HG02870 (cell line): ENCODE data around the gene SLC25A25.

ENCODE experiments used
- ATAC-seq: cut with Tn5 transposase; IDR thresholded peaks from one replicate; pipeline ENCODE4 v1.9.1; 2021; ENCODE audit warnings: mild to moderate bottlenecking, moderate library complexity; ENCODE audit not compliant: unreplicated experiment

SLC25A25 gene

DNA sequence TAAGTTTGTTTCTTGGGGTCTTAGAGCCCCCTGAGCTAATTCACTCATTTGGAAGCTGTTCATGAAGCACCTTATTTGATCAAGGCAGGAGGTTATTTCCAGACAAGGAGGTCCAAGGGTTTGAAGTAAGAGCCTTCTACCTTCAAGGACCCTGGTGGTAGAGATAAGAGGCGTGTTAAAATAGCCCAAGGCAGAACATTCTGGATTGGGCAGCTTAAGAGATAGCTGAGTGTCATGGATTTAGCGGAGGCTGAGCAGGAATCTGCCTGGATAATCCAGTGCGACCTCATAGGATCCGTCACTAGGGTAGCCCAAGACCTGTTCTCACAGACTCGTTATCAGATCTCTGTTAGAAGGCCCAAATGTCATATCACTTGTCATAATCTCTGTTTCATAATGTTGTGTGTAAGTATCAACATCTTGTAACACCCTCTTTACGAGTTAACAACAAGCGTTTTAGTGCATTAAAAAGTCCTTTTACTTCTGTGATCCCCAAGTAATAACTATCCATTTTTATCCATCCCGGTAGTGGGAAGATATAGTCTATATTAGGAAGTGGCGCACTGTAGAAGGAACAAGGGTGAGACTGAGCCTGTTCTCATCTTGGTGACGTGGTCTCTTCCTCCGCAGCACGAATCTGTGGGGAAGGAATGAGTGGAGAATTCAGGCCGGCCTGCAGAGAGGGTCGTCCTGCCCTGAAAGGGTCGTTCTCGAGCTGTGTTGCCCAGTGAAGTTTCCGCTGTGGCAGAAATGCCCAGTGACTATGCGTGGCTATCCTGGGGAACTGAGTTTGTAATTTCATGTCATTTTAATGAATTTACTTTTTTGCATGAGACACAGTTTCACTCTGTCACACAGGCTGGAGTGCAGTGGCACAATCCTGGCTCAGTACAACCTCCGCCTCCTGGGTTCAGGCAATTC is 28.8 kb downstream of the SLC25A25 start:
- ATAC-seq, result no peak

DNA sequence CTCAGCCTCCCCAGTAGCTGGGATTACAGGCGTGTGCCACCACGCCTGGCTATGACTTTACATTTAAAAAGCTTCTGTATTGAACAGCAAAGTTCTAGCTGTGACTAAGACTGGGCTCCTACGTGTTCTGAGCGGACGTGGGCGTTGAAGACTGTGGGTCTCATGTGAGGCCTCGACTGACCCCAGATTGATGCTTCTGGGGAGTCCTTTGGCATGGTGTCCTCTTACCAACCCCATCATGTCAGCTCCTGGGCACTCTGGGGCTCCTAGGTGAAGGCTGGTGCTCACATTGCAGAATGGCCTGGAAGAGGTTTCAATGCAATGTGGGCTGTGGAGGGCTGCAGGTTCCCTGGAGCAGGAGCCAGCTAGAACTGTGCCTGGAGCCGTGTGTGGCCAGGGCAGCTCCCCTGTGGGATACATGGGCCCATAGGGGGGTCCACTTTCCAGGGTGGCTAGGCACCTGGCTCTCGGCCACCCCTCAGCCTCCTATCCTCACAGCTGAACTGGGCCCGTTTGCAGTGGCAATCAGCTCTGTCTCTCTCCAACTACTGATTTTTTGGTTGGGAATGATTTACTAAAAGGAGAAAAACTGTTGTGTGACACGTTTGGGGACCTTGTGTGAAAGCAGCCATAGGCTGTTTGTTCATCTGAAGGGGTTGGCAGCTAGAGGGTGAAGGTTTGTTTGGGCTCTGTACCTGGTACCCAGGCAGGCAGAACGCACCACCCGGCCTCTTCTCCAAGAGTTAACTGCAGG is 29.7 kb downstream of the SLC25A25 start:
- no peak for ATAC-seq

GRCh38 chr9:128098297-128099230 is 30.5 kb downstream of the SLC25A25 start:
- no peak for ATAC-seq

- ATAC-seq, result no peak
Measured at GRCh38 chr9:128099231-128099931, 31.3 kb downstream of the SLC25A25 start.

DNA sequence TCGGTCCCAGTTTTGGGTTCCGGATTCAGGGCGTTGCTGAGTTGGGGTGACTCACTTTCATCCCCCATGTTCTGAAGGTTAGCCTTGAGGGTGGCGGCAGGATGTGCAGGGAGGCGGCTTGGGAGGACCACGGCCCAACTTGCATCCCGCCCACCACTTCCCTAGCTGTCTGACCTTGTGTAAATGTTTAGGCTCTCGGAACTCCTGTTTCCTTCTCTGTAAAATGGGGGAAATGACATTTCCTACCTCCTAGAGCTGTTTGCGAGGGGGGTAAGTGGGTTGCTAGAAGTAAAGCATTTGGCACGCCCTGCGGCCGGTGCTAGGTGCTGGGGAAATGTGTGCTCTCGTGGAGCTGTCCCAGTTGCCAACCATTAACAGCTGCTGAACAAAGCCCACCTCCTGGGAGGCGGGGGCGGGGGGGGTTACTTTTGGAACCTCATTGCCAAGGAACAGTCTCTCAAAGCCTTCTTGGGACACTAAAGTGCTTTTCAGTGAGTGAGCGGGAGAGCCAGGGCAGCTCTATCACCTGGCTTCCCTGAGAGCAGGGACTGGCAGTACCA is 32.0 kb downstream of the SLC25A25 start:
- no peak for ATAC-seq

DNA sequence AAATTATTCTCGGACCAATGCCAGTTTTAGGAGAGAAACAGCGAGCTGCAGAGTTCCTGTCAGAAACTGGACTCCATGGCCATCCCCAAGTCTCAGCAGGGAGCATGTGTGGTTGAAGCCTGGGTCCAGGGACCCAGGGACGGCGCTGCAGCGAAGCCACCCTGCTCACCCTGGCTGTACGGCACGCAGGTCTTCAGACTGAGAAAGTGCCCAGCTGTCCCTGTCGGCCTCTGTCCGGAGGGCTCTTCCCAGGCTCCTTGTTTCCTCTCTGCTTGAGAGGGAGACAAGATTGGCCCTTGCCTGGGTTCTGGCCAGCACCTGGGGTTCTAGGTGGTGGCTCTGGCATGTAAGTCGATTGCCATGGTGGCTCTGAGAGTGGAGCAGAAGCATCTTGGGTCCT is 32.5 kb downstream of the SLC25A25 start:
- no peak for ATAC-seq

DNA sequence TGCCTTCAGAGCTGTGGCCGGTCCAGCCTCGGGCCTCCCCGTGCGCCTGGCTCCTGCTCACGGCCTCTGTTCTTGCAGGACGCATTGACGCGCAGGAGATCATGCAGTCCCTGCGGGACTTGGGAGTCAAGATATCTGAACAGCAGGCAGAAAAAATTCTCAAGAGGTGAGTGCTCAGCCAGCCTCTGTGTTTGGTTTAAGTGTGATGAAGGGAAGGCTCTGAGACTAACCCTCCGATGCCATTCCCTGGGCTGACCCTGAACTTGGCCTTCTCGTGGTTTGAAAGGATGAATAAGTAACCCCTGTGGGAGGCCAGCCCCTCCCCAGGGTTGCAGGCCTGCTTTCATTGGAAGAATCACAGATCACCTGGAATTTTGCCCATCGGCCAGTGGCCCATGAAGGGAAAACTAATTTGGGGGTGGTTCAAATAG is 33.2 kb downstream of the SLC25A25 start:
- ATAC-seq, result no peak

GRCh38 chr9:128101690-128102089 is 33.7 kb downstream of the SLC25A25 start:
- no peak for ATAC-seq

GRCh38 chr9:128102196-128102595 is 34.2 kb downstream of the SLC25A25 start:
- ATAC-seq, result no peak

GRCh38 chr9:128102861-128103588 is 35.0 kb downstream of the SLC25A25 start:
- no peak for ATAC-seq

DNA sequence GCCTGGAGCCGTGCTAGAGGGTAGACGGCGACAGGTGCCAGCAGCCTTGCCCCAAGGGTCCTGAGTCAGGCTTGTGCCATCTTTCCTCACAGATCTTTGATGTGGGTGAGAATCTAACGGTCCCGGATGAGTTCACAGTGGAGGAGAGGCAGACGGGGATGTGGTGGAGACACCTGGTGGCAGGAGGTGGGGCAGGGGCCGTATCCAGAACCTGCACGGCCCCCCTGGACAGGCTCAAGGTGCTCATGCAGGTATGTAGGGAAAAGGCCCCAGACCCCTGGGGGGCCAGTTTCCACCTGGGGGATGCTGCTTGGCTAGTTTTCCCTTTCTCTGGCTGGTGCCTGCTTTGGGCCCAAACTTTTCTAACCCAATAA is 35.5 kb downstream of the SLC25A25 start:
- no peak for ATAC-seq

DNA sequence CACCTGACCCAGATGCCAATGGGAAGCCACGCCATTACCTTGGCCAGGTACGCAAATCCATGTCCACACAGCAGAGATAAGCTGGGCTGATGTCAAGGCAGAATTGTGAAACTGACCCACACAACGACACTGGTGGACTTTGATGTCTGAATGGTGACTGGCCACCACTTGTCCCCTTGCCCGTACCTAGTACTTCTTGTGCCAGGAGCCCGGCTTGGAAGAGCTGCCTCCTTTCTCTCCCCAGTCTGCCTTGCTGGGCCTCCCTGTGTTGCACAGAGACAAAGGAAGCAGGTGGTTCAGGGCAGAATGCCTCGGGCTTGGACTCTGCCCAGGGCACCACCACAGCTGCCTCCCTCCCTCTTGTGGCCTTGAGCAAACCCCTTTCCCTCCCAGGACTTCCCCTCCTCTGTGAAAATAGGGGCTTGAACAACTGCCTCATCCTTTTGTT is 36.2 kb downstream of the SLC25A25 start:
- ATAC-seq, result no peak

- ATAC-seq, result no peak
Measured at GRCh38 chr9:128105538-128106175, 37.6 kb downstream of the SLC25A25 start.

GRCh38 chr9:128106181-128106939 is 38.3 kb downstream of the SLC25A25 start:
- ATAC-seq, result no peak

DNA sequence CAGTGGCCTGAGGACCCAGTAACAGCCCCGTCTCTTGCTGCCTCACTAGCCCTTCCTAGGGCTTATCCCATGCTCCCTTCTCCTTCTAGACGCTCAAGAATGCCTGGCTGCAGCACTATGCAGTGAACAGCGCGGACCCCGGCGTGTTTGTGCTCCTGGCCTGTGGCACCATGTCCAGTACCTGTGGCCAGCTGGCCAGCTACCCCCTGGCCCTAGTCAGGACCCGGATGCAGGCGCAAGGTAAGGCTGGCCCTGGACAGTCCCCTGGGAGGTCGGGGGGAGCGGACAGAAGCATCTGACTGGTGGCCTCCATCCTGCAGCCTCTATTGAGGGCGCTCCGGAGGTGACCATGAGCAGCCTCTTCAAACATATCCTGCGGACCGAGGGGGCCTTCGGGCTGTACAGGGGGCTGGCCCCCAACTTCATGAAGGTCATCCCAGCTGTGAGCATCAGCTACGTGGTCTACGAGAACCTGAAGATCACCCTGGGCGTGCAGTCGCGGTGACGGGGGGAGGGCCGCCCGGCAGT is 39.0 kb downstream of the SLC25A25 start:
- ATAC-seq, result no peak

DNA sequence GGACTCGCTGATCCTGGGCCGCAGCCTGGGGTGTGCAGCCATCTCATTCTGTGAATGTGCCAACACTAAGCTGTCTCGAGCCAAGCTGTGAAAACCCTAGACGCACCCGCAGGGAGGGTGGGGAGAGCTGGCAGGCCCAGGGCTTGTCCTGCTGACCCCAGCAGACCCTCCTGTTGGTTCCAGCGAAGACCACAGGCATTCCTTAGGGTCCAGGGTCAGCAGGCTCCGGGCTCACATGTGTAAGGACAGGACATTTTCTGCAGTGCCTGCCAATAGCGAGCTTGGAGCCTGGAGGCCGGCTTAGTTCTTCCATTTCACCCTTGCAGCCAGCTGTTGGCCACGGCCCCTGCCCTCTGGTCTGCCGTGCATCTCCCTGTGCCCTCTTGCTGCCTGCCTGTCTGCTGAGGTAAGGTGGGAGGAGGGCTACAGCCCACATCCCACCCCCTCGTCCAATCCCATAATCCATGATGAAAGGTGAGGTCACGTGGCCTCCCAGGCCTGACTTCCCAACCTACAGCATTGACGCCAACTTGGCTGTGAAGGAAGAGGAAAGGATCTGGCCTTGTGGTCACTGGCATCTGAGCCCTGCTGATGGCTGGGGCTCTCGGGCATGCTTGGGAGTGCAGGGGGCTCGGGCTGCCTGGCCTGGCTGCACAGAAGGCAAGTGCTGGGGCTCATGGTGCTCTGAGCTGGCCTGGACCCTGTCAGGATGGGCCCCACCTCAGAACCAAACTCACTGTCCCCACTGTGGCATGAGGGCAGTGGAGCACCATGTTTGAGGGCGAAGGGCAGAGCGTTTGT is 39.6 kb downstream of the SLC25A25 start:
- ATAC-seq, result no peak
